PC-9 (cell line): ENCODE measurements around the gene NKX2-4.

Experiments used
- CTCF ChIP-seq: fragments of 200-600 bp; sonication (generic); conservative IDR thresholded peaks from 2 replicates; pipeline ENCODE4 v1.6.1; 2017; ENCODE audit warnings: mixed run types, antibody characterized with exemption, mild to moderate bottlenecking, moderate library complexity
- EZH2 ChIP-seq: fragments of 200-600 bp; sonication (generic); IDR thresholded peaks from 2 replicates; pipeline ENCODE4 v1.8.0; 2017; ENCODE audit warnings: antibody characterized with exemption, low read depth

GRCh38 chr20:21388566-21388965 lies 8.8 kb downstream of the NKX2-4 start:
- TF ChIP-seq CTCF (no peak), EZH2 (no peak)
